Ammon's horn (tissue), 1 donor: ENCODE data around the gene SH3GL2.
"Not testable (repeated sequence)": the region's sequence is repeated elsewhere in the genome, so short reads cannot be mapped to it uniquely, and the experiment has no call there.

Experiments
- DNase-seq: peaks from one replicate; pipeline ENCODE4 v3.0.0-alpha.2; 2016; ENCODE audit warnings: low spot score

SH3GL2 gene

DNA sequence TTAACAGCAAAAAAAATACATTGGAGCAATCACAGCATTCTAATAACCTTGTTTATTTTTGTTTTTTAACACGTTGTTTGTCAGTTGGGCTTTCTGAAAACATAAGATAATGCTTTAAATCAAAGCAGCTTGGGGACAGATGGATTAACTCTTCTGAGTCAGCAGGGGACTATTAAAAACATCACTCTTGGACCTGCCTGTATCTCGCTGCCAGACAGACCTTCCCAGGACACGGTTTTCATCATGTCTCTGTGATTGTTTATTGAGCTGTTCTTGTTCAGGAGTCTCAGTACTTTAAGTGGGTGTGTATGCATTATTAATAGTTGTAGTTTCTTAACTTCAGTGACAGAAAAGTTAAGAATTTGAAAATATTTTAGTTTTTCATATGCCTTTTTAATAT, 173.2 kb downstream of the SH3GL2 start:
- DNase-seq, result no peak

DNA sequence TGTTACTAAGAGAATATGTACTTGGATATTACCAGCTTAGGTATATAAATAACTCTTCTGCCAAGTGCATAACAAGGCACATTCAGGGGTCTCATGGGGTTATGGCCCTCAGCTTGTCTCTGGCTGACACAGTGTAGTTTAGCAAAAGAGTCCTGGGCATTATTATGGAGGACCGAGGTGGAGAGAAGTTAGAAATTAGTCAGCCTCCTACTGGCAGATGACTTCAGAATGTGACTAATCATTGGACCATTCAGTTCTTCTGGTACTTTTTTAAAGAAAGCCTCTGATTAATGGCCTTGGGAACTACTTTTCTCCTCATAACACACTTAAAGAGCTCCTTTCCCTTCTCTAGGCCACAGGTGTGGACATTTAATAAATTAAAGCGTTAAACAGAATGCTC, 178.9 kb downstream of the SH3GL2 start:
- DNase-seq, result no peak

- DNase-seq, result no peak
Observed at GRCh38 chr9:17760250-17760649, 181.4 kb downstream of the SH3GL2 start.

DNA sequence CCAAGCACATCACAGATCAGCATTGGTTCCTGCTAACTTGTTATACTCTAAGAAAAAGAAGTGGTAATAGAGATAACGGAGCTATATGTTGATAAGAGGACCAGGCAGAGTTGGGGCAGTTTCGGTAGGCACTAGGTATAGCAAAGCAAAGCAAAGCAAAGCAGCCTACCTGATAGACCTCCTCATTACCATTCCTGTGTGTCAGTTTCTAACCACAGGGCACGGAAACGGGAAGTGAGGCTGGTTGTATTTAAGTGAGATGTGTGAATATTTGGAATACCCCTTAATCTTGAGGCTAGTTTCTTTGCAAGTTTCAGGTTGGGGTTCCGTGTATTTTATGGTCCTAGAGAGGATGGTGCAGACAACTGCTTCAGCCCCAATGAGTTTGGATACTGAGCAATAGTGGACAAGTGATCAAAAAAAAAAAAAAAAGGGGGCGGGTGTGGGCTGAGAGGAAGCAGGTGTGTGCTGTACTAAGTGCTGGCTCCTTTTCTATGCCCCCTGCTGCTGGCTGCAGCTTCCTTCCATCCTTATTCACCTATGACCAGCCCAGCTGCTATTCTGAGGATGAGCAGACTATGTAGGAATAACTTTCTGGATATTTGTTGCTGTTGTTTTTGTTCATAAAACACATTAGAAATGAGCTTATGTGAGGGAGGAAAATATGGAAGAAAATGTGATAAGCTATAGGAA, 183.3 kb downstream of the SH3GL2 start:
- DNase-seq, result no peak

GRCh38 chr9:17764306-17764705, 185.4 kb downstream of the SH3GL2 start:
- DNase-seq, result no peak

- not testable (repeated sequence) for DNase-seq
Observed at GRCh38 chr9:17765131-17765530, 186.3 kb downstream of the SH3GL2 start.

DNA sequence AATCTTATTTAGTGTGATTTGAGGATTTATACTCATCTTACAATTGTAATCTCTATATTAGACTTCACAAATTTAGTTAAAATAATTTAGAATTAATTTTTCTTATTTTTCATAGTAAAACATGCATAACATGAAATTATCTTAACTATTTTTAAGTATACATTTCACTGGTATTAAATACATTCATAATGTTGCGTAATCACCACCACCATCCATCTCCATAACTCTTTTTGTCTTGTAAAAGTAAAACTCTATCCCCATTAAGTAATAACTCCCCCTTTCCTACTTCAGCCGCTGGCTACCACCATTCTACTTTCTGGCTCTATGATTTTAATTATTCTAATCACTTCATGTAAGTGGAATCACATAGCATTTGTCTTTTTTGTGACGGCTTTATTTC, 193.4 kb downstream of the SH3GL2 start:
- no peak for DNase-seq

- no peak for DNase-seq
Observed at GRCh38 chr9:17775656-17776055, 196.8 kb downstream of the SH3GL2 start.

GRCh38 chr9:17776735-17777134, 197.9 kb downstream of the SH3GL2 start:
- peak; percentile 31 for DNase-seq

- DNase-seq, result no peak
Observed at GRCh38 chr9:17777465-17777864, 198.6 kb downstream of the SH3GL2 start.

DNA sequence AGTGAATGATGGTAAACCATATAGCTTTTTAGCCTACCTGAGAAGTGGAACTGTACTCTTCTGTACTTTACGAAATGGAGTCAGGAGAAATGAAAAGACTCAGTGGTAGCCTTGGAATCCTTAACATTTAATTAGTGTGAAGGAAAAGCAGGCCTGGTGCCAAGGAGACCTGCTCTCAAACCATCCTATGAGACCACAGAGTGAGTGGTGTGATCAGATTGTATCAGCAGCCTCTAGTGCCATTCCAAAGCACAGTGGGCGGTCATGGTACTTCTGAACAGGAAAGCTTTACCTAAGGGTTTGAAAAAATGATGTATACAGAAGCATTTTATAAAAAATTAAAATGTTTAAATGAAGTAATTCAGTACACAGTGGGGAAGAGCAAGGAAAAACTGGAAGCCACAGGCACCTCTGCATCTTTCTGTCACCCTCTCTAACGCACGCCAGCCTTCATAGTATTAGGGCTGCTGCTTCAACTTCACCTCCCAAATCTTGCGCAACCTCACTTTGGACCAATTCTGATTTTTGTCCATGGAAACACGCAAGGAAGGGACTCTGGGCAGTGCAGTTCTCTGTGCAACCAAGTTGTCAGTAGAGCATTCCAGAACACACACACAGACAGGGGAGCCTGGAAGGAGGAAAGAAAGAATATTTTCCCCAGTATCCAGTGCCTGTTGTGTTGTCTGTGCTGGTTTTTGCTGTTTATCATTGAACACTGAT, 203.7 kb downstream of the SH3GL2 start:
- no peak for DNase-seq

GRCh38 chr9:17783227-17783626, 204.4 kb downstream of the SH3GL2 start:
- DNase-seq, result no peak

DNA sequence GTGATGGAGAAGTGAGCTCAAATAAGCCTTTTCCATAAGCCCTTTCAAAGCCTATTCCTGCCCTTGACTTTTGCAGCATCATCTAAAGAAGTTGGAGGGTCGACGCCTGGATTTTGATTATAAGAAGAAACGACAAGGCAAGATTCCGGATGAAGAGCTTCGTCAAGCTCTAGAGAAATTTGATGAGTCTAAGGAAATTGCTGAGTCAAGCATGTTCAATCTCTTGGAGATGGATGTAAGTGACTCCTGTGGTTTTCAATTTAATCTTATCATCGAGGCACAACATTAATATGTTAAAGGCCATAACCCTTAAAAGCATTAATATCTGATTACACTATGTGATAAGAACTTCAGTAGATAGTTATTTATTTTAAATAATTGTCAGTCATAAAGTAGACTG, 210.4 kb downstream of the SH3GL2 start:
- no peak for DNase-seq

DNA sequence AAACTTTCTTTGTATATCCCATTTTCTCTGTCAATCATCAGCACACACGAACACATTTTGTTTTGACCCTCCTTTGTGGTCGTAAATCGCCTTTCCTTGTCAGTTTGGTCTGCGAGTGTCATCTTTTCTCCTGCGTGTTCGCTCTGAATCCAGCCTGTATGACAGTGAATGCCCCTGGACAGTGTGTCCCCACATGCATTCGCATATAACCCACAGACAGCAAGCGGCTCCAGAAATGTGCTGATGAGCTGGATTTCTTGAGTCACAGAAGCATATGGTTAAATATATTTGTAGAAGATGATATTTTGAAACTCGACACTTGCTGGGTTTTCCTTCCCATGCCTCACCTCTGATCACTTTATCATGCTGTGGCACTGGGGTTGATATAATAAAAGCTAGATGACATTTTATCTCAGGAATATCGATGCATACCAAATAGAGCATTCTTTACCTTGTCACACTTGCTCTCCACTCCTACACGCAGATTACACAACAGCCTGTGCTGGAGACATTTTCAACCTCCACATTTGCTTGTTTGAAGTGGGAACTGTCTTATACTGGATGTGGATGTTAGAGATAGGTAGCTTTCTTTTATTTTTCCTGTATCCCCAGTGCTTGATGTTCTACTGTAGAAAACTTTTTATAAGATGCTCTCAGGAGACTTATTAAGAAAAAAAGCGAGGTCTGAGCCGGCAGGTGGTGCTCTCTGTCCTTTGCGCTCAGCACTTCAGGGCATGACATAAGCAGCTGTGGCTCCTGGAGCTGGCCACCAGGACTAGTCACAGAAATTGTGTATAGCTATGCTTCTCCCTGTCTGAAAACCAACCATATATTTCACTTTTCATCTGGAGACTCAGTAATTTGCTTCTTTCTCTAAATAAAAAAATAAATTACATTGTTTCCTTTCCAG, 215.1 kb downstream of the SH3GL2 start:
- no peak for DNase-seq

GRCh38 chr9:17795744-17796143, 216.9 kb downstream of the SH3GL2 start:
- no peak for DNase-seq

GRCh38 chr9:17799369-17799768, 220.5 kb downstream of the SH3GL2 start:
- no peak for DNase-seq

- DNase-seq, result no peak
Observed at GRCh38 chr9:17800418-17800817, 221.6 kb downstream of the SH3GL2 start.

GRCh38 chr9:17802249-17802857, 223.5 kb downstream of the SH3GL2 start:
- no peak for DNase-seq

GRCh38 chr9:17807613-17808282, 228.9 kb downstream of the SH3GL2 start:
- no peak for DNase-seq

DNA sequence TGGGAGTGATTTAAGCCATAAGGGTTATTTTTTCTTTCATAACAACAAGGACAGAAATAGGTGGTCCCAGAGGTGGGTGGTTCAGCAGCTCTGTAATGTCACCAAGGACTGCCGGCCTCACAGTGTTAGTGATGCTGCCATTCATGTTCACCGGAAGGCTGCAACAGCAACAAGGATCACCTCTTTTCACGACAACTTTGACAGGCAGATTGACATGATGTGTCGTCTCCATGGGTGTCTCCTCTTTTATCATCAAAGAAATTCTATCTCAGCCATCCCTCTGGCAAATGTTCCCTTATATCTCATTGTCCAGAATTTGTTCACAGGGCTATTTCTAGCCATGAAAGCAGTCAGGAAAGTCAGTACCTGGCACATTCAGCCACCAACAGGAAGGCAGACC, 231.5 kb downstream of the SH3GL2 start:
- no peak for DNase-seq

DNA sequence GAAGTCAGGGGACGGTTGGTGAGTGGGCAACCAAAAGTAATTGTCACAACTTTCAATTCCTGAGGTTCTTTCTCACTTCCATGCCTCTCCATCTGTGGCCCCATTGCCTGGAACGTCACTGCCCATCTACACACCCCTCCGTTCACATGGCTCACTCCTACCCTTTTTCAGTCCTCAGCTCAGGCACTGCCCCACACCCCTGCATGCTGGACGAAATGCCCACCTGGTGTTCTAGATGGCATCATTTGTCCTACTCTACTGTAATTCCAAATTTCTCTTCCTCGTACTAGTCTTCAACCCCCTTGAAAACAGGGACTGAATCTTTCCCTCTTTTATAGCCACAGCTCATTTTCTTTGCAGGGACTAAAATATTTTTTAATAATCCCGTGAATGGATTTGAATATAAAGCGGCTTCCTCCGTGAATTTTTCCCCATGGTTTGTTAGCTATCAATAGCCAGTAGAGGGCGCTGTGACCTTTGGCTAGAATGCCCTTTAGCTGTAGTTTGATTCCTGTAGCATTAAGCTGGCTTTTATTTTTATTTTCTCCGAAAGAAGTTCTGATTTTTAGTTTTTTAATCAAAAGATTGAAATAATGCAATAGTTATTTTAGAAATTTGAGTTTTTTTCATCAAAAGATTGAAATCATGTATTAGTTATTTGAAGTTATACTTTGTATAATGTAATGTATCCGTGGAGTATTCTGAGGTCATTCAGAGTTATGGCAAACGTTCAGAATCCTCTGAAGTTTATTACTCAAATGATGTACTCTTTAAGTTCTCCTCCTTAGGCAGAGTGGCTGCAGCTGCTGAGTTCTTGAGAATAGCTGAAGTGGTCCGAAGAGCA, 232.1 kb downstream of the SH3GL2 start:
- DNase-seq, result peak; percentile 72
